GM19035 (cell line): ENCODE measurements around the gene CLINT1.
"Not testable (repeated sequence)": the region's sequence is repeated elsewhere in the genome, so short reads cannot be mapped to it uniquely, and the experiment has no call there.

ENCODE experiments used
- ATAC-seq: cut with Tn5 transposase; IDR thresholded peaks from one replicate; pipeline ENCODE4 v1.9.1; 2021; ENCODE audit not compliant: unreplicated experiment

Gene CLINT1

GRCh38 chr5:157864067-157864466, 5.1 kb upstream of the CLINT1 start:
- ATAC-seq, result no peak

GRCh38 chr5:157862183-157862851, 3.4 kb upstream of the CLINT1 start:
- ATAC-seq, result no peak

- ATAC-seq, result peak; percentile 68
Observed at GRCh38 chr5:157860898-157861890, 2.2 kb upstream of the CLINT1 start.

GRCh38 chr5:157859227-157859575, 256 bp upstream of the CLINT1 start:
- no peak for ATAC-seq

GRCh38 chr5:157857816-157858526, 974 bp downstream of the CLINT1 start:
- ATAC-seq, result no peak

- ATAC-seq, result no peak
Observed at GRCh38 chr5:157855404-157855994, 3.4 kb downstream of the CLINT1 start.

GRCh38 chr5:157853365-157853764, 5.6 kb downstream of the CLINT1 start:
- ATAC-seq, result not testable (repeated sequence)

- no peak for ATAC-seq
Observed at GRCh38 chr5:157845914-157846598, 12.9 kb downstream of the CLINT1 start.

- no peak for ATAC-seq
Observed at GRCh38 chr5:157842787-157843186, 16.2 kb downstream of the CLINT1 start.

GRCh38 chr5:157842185-157842584, 16.8 kb downstream of the CLINT1 start:
- ATAC-seq, result no peak

GRCh38 chr5:157839157-157839795, 19.7 kb downstream of the CLINT1 start:
- ATAC-seq, result no peak

GRCh38 chr5:157836121-157836753, 22.7 kb downstream of the CLINT1 start:
- ATAC-seq, result no peak

- ATAC-seq, result no peak
Observed at GRCh38 chr5:157835041-157835440, 23.9 kb downstream of the CLINT1 start.

- no peak for ATAC-seq
Observed at GRCh38 chr5:157828944-157829639, 29.9 kb downstream of the CLINT1 start.

GRCh38 chr5:157828105-157828943, 30.6 kb downstream of the CLINT1 start:
- ATAC-seq, result no peak

GRCh38 chr5:157827423-157827822, 31.5 kb downstream of the CLINT1 start:
- no peak for ATAC-seq

- no peak for ATAC-seq
Observed at GRCh38 chr5:157823655-157824054, 35.3 kb downstream of the CLINT1 start.
